NCI-H2107 treated with DMSO at 0.1 percent for 48 hours (cell line): ENCODE measurements around the gene ACAT2.
"Not testable (repeated sequence)": the region's sequence is repeated elsewhere in the genome, so short reads cannot be mapped to it uniquely, and the experiment has no call there.

Experiments used
- DNase-seq: peaks from one replicate; lab custom pipeline; 2025; ENCODE audit not compliant: unreplicated experiment; lab: John Stamatoyannopoulos, UW

Gene ACAT2

DNA sequence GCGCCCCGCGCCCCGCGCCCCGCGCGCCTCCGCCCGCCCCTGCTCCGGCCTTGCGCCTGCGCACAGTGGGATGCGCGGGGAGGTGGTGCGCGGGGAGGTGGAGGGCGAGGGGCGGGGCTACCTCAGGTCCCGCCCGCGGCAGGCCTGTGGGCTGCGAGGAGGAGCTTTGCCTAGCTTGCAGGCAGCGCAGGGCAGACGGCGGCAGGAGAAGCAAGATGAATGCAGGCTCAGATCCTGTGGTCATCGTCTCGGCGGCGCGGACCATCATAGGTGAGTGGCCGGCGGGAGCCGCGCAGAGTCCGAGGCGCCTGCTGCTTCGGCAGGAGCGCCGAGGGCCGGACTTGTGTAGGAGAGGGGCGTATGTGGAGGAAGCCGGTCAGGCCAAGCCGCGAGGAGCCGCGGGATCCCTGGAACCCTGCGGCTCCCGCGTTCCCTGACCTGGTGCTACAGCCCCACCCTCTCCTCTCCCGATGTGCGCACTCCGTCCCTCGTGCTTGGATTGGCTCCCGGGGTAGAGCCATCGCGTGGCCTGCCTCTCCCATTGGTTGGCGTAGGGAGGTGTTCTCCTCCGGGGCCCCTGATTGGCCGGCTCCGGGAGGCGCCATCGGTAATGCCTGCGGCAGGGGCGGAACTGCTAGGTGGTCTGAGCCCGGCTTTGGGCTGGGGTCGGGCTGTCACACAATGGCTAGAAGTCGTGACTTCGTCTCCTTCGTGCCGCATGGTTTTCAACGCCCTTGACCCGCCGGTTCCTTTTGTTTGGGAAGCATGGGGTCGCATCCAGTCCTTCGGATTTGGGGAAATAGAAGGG, at the start of gene ACAT2:
Gene ACAT2 (plus strand): TSS at position 173 of the 808 bp plus-strand sequence. CDS start 43 bp downstream, at position 216.
- DNase-seq = peak; percentile 84

DNA sequence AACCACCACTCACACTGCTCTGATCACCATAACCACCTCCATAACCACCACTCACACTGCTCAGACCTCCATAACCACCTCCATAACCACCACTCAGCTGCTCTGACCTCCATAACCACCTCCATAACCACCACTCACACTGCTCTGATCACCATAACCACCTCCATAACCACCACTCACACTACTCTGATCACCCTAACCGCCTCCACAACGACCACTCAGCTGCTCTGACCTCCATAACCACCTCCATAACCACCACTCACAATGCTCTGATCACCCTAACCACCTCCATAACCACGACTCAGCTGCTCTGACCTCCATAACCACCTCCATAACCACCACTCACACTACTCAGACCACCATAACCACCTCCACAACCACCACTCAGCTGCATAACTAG, 49.5 kb upstream of the ACAT2 start:
- DNase-seq = not testable (repeated sequence)

- no peak for DNase-seq
Observed at GRCh38 chr6:159713984-159714383, 47.9 kb upstream of the ACAT2 start.

DNA sequence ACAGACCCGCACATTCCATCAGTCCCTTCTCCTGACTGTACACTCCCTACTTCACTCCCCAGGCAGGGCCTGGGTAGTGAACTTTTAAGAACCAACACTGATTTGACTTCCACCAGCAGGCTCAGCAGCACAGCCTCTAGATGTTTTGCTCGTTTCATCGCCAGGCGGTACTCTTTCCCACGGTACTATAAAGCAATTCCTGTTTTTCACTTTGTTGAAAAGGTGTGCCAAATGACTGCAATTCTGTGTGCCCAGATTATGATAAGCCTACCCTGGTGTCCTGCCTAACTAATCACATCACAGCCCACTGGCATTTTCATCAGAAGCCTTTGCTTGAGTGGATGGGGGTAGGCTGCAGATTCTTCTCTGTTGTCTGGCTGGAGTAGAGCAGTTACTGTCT, 47.4 kb upstream of the ACAT2 start:
- DNase-seq = no peak

- DNase-seq = no peak
Observed at GRCh38 chr6:159715166-159715565, 46.7 kb upstream of the ACAT2 start.

DNA sequence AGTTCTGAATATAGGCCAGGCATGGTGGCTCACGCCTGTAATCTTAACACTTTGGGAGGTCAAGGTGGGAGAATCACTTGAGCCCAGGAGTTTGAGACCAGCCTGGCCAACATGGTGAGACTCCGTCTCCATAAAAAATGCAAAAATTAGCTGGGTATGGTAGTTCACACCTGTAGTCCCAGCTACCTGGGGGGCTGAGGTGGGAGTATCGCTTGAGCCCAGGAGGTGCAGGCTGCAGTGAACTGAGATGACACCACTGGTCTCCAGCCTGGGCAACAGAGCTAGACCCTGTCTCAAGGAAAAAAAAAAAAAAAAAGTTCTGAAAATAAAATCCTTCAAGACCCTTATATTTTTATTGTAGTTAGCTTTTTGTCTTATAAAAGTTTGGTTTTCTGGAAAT, 46.2 kb upstream of the ACAT2 start:
- DNase-seq = no peak

DNA sequence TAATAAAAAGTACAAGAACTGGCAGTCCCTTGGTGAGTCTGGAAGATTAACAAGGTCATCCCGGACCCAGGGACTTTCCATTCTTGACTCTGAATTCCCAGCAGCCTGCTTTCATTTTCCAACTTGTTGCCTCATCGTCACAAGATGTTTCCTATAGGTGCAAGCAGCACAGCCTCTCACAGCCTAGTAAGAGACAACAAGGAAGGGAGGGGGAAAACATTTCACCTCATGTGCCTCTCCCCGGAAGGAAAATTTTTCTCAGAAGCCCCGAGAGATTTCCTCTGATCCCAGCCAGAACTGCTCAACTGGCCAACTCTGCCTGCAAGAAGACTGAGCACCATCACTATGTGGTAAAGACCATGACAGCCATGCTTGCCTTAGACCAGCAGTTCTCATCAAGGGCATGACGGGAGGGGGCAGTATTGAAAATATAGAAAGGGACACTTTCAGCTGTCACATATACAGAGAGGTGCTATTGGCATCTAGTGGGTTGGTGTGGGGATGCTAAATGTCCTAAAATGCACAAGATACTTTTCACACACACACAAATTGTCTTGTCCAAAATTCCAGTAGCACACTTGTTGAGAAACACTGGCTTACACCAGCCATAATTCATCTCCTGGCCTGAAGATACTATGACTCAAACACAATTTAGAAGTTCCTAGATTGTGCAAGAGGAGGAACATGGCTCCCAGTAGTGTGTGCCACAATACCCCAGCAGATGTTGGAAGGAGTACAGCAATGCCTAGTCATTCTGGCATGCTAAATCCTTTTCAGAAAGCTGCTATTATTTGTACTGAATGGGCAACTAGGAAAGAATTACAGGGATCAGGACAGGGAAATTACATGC, 45.4 kb upstream of the ACAT2 start:
- DNase-seq = no peak

DNA sequence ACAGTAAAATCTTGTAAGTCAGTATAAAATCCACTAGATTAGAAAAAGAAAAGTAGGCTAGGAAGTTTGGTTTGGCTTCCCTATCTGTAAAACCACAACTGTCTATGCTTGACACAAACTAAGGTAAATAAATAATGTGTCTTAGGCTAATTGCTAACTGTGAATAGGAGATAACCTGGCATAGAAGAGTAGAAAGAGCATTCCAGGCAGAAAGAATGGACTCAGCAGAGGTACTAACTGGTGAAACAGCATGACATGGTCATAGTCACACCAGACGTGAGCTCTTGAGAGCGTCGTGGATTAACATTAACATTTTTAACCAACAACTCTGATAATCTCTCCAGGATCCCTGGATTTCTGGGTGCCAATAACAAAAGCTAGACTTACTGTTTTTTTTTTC, 43.2 kb upstream of the ACAT2 start:
- no peak for DNase-seq

DNA sequence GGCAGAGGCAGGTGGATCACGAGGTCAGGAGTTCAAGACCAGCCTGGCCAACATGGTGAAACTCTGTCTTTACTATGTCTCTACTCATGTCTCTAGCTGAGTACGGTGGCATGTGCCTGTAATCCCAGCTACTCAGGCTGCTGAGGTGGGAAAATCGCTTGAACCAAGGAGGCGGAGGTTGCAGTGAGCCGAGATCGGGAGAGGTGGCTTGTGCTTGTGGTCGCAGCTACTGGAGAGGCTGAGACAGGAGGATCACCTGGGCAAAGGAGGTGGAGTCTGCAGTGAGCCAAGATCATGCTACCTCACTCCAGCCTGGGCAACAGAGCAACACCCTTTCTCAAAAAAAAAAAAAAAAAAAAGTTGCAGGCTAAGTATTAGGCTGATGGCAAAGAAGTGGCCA, 42.6 kb upstream of the ACAT2 start:
- DNase-seq = no peak

- peak; percentile 12 for DNase-seq
Observed at GRCh38 chr6:159720708-159721107, 41.1 kb upstream of the ACAT2 start.

DNA sequence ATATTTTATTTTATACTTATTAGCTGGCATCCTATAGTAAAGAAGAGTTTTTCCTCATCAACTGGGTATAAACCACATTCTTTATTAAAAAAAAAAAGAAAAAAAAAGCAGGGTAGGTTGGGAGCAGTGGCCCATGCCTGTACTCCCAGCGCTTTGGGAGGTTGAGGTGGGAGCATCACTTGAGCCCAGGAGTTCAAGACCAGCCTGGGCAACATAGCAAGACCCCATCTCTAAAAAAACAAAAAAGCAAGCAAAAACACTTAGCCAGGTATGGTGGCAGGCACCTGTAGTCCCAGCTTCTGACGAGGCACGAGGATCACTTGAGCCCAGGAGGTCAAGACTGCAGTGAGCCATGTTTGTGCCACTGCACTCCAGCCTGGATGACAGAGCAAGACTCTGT, 39.9 kb upstream of the ACAT2 start:
- not testable (repeated sequence) for DNase-seq

GRCh38 chr6:159722655-159723054, 39.2 kb upstream of the ACAT2 start:
- no peak for DNase-seq

DNA sequence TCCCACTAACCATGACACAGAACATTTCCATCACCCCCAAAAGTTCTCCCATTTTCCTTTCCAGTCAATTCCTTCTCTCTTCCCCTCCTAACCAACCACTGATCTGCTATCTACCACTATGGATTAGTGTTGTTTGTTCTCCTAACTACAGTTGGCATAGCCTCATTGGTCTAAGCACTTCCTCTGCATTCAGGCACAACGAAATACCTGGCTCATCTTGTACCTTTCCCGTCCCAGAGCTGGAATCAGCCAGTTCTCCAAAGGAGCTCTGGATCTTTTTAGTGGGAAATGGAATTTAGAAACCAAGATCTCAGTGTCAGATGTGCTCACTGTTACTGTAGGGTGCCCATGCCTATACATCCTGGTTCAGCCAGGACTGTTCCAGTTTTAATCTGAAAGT, 38.6 kb upstream of the ACAT2 start:
- DNase-seq = no peak

DNA sequence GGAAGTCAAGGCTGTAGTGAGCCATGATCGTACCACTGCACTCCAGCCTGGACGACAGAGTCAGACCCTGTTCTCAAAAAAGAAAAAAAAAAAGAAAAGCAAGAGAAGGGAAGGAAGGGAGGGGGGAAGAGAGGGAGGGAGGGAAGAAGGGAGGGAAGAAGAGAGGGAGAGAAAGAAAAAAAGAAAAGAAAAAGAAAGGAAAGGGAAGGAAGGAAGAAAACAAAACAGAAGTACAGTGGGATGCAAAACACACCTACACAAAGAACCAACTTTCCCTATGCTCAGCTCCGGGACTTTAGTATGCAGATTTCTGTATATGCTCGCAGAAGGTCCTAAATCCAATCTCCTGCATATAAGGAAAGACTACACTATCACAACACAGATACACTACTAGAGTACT, 37.1 kb upstream of the ACAT2 start:
- DNase-seq = no peak

- not testable (repeated sequence) for DNase-seq
Observed at GRCh38 chr6:159725208-159725607, 36.6 kb upstream of the ACAT2 start.

GRCh38 chr6:159726255-159726917, 35.5 kb upstream of the ACAT2 start:
- no peak for DNase-seq

DNA sequence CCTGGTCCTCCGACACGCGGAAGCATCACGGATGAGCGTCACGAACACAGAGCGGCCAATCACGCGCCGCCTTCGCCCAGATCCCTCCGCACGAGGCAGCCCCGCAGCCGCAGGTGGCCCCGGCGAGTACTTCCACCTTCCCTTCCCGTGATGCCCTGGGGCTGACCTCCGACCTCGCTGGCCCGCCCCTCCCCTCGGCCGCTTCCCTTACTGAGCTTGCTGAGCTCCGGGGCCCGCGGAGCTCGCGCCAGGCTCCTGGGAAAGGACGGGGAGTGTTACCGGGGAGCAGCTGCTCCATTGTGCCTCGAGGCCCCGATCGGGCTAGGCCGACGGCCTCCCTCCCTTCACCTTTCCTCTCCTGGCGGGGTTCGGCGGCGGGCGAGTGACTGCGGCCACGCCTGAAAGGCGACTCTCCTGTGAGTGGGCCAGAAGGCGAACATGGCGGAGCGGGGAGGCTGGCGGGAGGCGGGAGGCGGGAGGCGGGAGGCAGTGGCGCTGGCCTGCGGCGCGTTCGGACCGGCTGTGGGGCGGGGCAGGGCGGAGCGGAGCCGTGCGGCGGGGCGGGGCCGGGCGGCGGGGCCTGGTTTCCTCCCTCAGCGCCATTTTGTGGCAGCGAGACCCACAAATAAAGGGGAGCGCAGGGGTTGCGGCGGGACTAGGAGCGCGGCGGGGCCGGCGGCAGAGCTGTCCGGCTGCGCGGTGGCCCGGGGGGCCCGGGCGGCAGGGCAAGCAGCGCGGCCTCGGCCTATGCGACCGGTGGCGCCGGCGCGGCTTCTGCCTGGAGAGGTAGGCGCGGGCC, 34.7 kb upstream of the ACAT2 start, which contains the start of gene WTAP:
Gene WTAP (plus strand): TSS at position 589 of the 799 bp plus-strand sequence. CDS start 8,760 bp downstream, outside the sequence.
- peak; percentile 88 for DNase-seq

DNA sequence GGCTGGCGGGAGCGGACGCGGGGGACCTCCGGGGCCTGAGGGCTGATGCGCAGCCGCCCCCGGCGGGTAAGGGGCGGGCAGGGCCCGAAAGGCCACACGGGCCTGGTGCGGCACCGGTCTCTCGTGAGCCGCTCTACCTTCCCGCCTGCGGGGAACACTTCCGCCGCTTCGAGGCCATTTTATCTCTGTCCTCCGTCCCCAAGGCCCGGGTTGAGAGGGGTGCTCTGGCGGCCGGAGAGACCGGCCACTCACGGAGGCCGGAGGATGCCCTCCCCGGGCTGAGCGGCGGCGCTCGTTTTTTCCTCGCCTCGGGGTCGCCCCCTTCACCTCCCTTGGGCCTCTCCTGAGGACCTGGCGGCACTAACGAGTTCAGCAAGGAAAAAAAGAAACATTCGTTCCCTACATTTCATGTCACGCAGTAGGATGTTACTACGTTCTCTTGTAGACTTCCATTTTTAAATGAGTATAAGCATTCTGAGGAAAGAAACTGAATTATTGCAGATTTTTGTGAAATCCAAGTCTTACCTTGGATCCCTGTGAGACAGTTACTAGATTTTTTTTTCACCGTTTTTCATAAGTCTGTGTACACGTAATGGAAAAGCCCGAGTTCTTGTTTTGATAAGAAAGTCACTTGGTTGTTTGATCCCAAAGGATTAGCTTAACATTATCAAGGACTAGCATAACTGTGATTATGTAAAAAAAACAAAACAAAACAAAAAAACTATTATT, 34.0 kb upstream of the ACAT2 start:
- no peak for DNase-seq

GRCh38 chr6:159728531-159728964, 33.3 kb upstream of the ACAT2 start:
- DNase-seq = no peak
